Prostate gland (tissue), 2 donors: ENCODE results near the gene MAP7D1. TPM values are rescaled to one million over a fixed set of nuclear protein-coding genes. Genes with fewer than 3 reads are reported as not detected.

Experiments used
- DNase-seq: peaks from one replicate; pipeline ENCODE4 v3.0.0-alpha.2; 2019; ENCODE audit warnings: low spot score
- H3K27ac ChIP-seq, 2 donors: fragments of 200-600 bp; sonication (generic); 2 replicates each; pipeline ENCODE4 v1.5.1; 2017 to 2019
- H3K27me3 ChIP-seq: fragments of 200-600 bp; sonication (generic); replicated peaks from 2 replicates; pipeline ENCODE4 v1.5.1; 2019; ENCODE audit not compliant: insufficient read depth
- H3K36me3 ChIP-seq, 2 donors: fragments of 200-600 bp; sonication (generic); 1 replicate in 1 of 2; 2 replicates in 1 of 2; pipeline versions ENCODE4 v1.5.1 to v1.8.1; 2017 to 2019
- H3K4me1 ChIP-seq: fragments of 200-600 bp; sonication (generic); replicated peaks from 2 replicates; pipeline ENCODE4 v1.5.1; 2019
- H3K4me3 ChIP-seq, 2 donors: fragments of 200-600 bp; sonication (generic); 2 replicates each; pipeline ENCODE4 v1.5.1; 2017 to 2019
- H3K9me3 ChIP-seq: fragments of 200-600 bp; sonication (generic); 2 replicates; pipeline ENCODE4 v1.5.1; 2017
- CTCF ChIP-seq, 4 experiments: fragments of 200-600 bp in 2 of 4; fragments of 450-650 bp in 2 of 4; sonication (generic) in 2 of 4; IDR thresholded peaks; 1 replicate in 3 of 4; 2 replicates in 1 of 4; pipeline ENCODE4 v1.5.1; 2016 to 2019; ENCODE audit warnings: antibody characterized with exemption in 4 of 4, mild to moderate bottlenecking in 2 of 4, moderate library complexity in 2 of 4
- POLR2A ChIP-seq: fragments of 450-650 bp; IDR thresholded peaks from one replicate; pipeline ENCODE4 v1.6.1; 2016; ENCODE audit warnings: antibody characterized with exemption, mild to moderate bottlenecking
- POLR2AphosphoS5 ChIP-seq: sonication (generic); formaldehyde crosslinking; IDR thresholded peaks from one replicate; pipeline ENCODE4 v1.6.1; 2017; ENCODE audit warnings: antibody characterized with exemption
- WGBS: methylation state at CpG from one replicate; pipeline ENCODE4 v1.1.5; 2018; 5-methylcytosine and 5-hydroxymethylcytosine counted together
- intact Hi-C: fragments of 100-400 bp; cut with DNase I; formaldehyde crosslinking; loops from one replicate; pipeline ENCODE4 v1.14.2; 2022
- total RNA-seq, 2 donors: library from RNA; depleted of rRNA; stranded (reverse); fragments of >200 nt; gene quantifications; one replicate each; pipeline ENCODE4 v1.1.0, GENCODE V29; 2016

Gene MAP7D1
- total RNA-seq, 2 donors from 2014 or later = 97.3 to 132 TPM

- intact Hi-C loops = loop anchor here (1.0 to 10.0 kb wide), 2 partner anchors 75 to 275 kb away; partner anchors contain the start of gene THRAP3
- peaks cover 20% of the 10 kb centered on the region for H3K4me1 ChIP-seq
Observed at GRCh38 chr1:36149237-36149972, 6.6 kb upstream of the MAP7D1 start, which contains the start of gene TRAPPC3. Gene TRAPPC3, minus strand, starts transcription at chr1:36149486. Its CDS starts 108 bp downstream, at chr1:36149378.

GRCh38 chr1:36149973-36150295, 6.0 kb upstream of the MAP7D1 start:
- peaks cover 21% of the 10 kb centered on the region for H3K4me1 ChIP-seq
- no peak for DNase-seq
- TF ChIP-seq POLR2AphosphoS5 (no peak), CTCF (IDR thresholded peaks at IDR 0.05) (no peak), POLR2A (no peak)
- no peaks in the 10 kb centered on the region for H3K9me3 ChIP-seq
- no peaks in the 10 kb centered on the region for H3K36me3 ChIP-seq
- H3K27ac ChIP-seq = peak overlapping the region; percentile 93 to 98
- H3K4me3 ChIP-seq = no peak overlapping the region
- H3K27me3 ChIP-seq = no peaks in the 10 kb centered on the region
- intact Hi-C loops = loop anchor here (1.0 to 10.0 kb wide), 4 partner anchors 38 to 275 kb away; partner anchors contain the start of gene THRAP3
- 24% methylated on average over 6 of the region's 6 CpGs for WGBS

More at GRCh38 chr1:36149237-36149972, 6.6 kb upstream of the MAP7D1 start, which contains the start of gene TRAPPC3:
- WGBS = under 1% methylated on average over 56 of the region's 62 CpGs
- peak; percentile 95 for TF ChIP-seq POLR2A
- TF ChIP-seq CTCF (IDR thresholded peaks at IDR 0.05) = peak; percentile 78 to 100 (median 100)
- peak; percentile 99 for TF ChIP-seq POLR2AphosphoS5
- Histone ChIP-seq H3K4me3 (peak within 1 kb of the TSS; percentile 75 to 84), H3K27me3 (no peaks in the 10 kb centered on the region), H3K9me3 (no peaks in the 10 kb centered on the region), H3K36me3 (no peaks in the 10 kb centered on the region), H3K27ac (peak within 1 kb of the TSS; percentile 93 to 98)
- peak; percentile 100 for DNase-seq

- no peaks in the 10 kb centered on the region for H3K27me3 ChIP-seq
- H3K36me3 ChIP-seq = no peaks in the 10 kb centered on the region
- TF ChIP-seq POLR2A (peak; percentile 88), CTCF (IDR thresholded peaks at IDR 0.05) (peak in 1 of 4 experiments; percentile 39), POLR2AphosphoS5 (peak; percentile 99)
- DNase-seq = peak; percentile 96
- H3K4me3 ChIP-seq = no peak overlapping the region
- intact Hi-C loops = loop anchor here (1.0 to 2.0 kb wide), 2 partner anchors 38 to 134 kb away; no protein-coding TSS in a partner anchor
- H3K4me1 ChIP-seq = peaks cover 26% of the 10 kb centered on the region
- H3K9me3 ChIP-seq = no peaks in the 10 kb centered on the region
- WGBS = 9% methylated on average over 12 of the region's 12 CpGs
- H3K27ac ChIP-seq = peak overlapping the region; percentile 93 to 98
Observed at GRCh38 chr1:36150296-36151133, 5.4 kb upstream of the MAP7D1 start.

GRCh38 chr1:36151134-36151844, 4.7 kb upstream of the MAP7D1 start:
- intact Hi-C loops = loop anchor here (2.0 kb wide), 1 partner anchor 134 kb away; no protein-coding TSS in a partner anchor
- Histone ChIP-seq H3K36me3 (no peaks in the 10 kb centered on the region), H3K27me3 (no peaks in the 10 kb centered on the region), H3K9me3 (no peaks in the 10 kb centered on the region), H3K27ac (peak overlapping the region; percentile 93 to 98), H3K4me1 (peaks cover 26% of the 10 kb centered on the region), H3K4me3 (no peak overlapping the region)
- TF ChIP-seq POLR2A (peak; percentile 8), CTCF (IDR thresholded peaks at IDR 0.05) (no peak)
- no peak for DNase-seq
- WGBS = 6% methylated on average over 1 of the region's 1 CpG
